HUES48 (cell line): Measurements from ENCODE around the gene TSHZ2.

Experiments
- H3K27ac ChIP-seq: one replicate; pipeline ENCODE4 v1.7.0; 2013; ENCODE audit warnings: low read depth, low read length, inconsistent platforms
- H3K27me3 ChIP-seq: 2 replicates; pipeline ENCODE4 v1.6.1; 2013; ENCODE audit warnings: mild to moderate bottlenecking, low read length; ENCODE audit not compliant: control insufficient read depth, insufficient read depth
- H3K36me3 ChIP-seq: 2 replicates; pipeline ENCODE4 v1.6.1; 2013; ENCODE audit warnings: low read length; ENCODE audit not compliant: control insufficient read depth, insufficient read depth
- H3K4me1 ChIP-seq: 2 replicates; pipeline ENCODE4 v1.6.1; 2013; ENCODE audit warnings: mild to moderate bottlenecking, low read length; ENCODE audit not compliant: control insufficient read depth, insufficient read depth
- H3K4me3 ChIP-seq: 2 replicates; pipeline ENCODE4 v1.5.1; 2013; ENCODE audit warnings: mild to moderate bottlenecking, low read depth, low read length
- H3K9ac ChIP-seq: 2 replicates; pipeline ENCODE4 v1.6.1; 2013; ENCODE audit warnings: mild to moderate bottlenecking, low read depth, low read length, moderate library complexity
- H3K9me3 ChIP-seq: 2 replicates; pipeline ENCODE4 v1.6.1; 2013; ENCODE audit warnings: low read length; ENCODE audit not compliant: control insufficient read depth, insufficient read depth

The TSHZ2 gene

DNA sequence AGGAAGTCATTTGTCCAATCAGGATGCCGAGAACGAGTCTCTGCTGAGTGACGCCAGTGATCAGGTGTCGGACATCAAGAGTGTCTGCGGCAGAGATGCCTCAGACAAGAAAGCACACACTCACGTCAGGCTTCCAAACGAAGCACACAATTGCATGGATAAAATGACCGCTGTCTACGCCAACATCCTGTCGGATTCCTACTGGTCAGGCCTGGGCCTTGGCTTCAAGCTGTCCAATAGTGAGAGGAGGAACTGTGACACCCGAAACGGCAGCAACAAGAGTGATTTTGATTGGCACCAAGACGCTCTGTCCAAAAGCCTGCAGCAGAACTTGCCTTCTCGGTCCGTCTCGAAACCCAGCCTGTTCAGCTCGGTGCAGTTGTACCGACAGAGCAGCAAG is 281.5 kb downstream of the TSHZ2 start:
- Histone ChIP-seq H3K4me1 (no peaks in the 10 kb centered on the region), H3K27me3 (no peaks in the 10 kb centered on the region), H3K9me3 (no peaks in the 10 kb centered on the region)

GRCh38 chr20:53255102-53255710 is 283.0 kb downstream of the TSHZ2 start:
- Histone ChIP-seq H3K36me3 (no peaks in the 10 kb centered on the region), H3K9ac (no peak overlapping the region), H3K9me3 (no peaks in the 10 kb centered on the region), H3K4me3 (no peak overlapping the region), H3K27me3 (no peaks in the 10 kb centered on the region), H3K4me1 (no peaks in the 10 kb centered on the region), H3K27ac (no peak overlapping the region)

More for the DNA sequence above, 281.5 kb downstream of the TSHZ2 start:
- no peak overlapping the region for H3K9ac ChIP-seq
- no peaks in the 10 kb centered on the region for H3K36me3 ChIP-seq
- H3K4me3 ChIP-seq: no peak overlapping the region
- no peak overlapping the region for H3K27ac ChIP-seq

DNA sequence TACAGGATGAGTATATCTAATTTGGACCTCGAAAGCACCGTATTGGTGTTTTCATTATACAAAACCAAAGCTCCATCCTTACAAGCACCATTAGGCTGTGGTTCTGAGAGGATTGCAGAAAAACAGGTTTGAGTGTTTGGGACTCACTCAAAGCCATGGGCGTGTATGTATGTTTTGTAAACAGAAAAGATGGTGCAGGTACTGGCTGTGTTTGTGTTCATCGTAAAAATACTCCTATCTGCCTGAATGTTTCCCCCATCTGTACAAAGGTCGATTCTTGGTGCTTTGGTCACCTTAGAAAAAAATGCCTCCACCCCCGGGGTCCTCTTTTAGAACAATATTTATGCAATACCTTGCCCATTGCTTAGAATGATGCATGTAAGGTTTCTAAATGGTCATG is 286.6 kb downstream of the TSHZ2 start:
- no peak overlapping the region for H3K27ac ChIP-seq
- no peaks in the 10 kb centered on the region for H3K36me3 ChIP-seq
- no peaks in the 10 kb centered on the region for H3K4me1 ChIP-seq
- H3K4me3 ChIP-seq: no peak overlapping the region
- H3K9ac ChIP-seq: no peak overlapping the region
- H3K27me3 ChIP-seq: no peaks in the 10 kb centered on the region
- no peaks in the 10 kb centered on the region for H3K9me3 ChIP-seq

GRCh38 chr20:53260168-53260567 is 288.0 kb downstream of the TSHZ2 start:
- Histone ChIP-seq H3K27me3 (no peaks in the 10 kb centered on the region), H3K27ac (no peak overlapping the region), H3K36me3 (no peaks in the 10 kb centered on the region), H3K9ac (no peak overlapping the region), H3K9me3 (no peaks in the 10 kb centered on the region), H3K4me3 (no peak overlapping the region), H3K4me1 (peaks cover 3% of the 10 kb centered on the region)

GRCh38 chr20:53260591-53260990 is 288.4 kb downstream of the TSHZ2 start:
- peaks cover 8% of the 10 kb centered on the region for H3K4me1 ChIP-seq
- no peak overlapping the region for H3K27ac ChIP-seq
- no peaks in the 10 kb centered on the region for H3K9me3 ChIP-seq
- H3K27me3 ChIP-seq: no peaks in the 10 kb centered on the region
- H3K9ac ChIP-seq: no peak overlapping the region
- no peak overlapping the region for H3K4me3 ChIP-seq
- H3K36me3 ChIP-seq: no peaks in the 10 kb centered on the region

DNA sequence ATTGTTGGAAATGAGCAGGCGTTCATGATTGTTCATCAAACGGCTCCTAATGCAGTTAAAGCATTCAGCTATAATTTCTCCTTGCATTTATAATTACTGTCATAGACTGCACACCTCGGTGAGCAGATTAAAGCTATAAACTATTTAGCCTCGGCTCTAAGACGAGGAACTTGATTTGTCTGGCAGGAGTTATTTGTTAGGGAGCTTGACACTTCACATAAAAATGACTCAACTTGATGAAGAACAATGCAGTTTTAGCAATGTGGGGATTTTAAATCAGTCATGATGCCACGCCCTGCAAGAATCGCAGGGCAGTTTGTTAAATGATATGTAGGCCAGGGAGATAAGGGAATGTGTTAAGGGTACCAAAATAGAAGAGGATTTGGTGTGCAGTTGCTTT is 290.2 kb downstream of the TSHZ2 start:
- no peaks in the 10 kb centered on the region for H3K27me3 ChIP-seq
- H3K27ac ChIP-seq: no peak overlapping the region
- H3K4me3 ChIP-seq: no peak overlapping the region
- peaks cover 9% of the 10 kb centered on the region for H3K4me1 ChIP-seq
- no peaks in the 10 kb centered on the region for H3K9me3 ChIP-seq
- H3K36me3 ChIP-seq: no peaks in the 10 kb centered on the region
- no peak overlapping the region for H3K9ac ChIP-seq

GRCh38 chr20:53263554-53264438 is 291.6 kb downstream of the TSHZ2 start:
- Histone ChIP-seq H3K9ac (no peak overlapping the region), H3K4me3 (no peak overlapping the region), H3K27ac (no peak overlapping the region), H3K36me3 (no peaks in the 10 kb centered on the region), H3K27me3 (no peaks in the 10 kb centered on the region), H3K4me1 (peaks cover 9% of the 10 kb centered on the region), H3K9me3 (no peaks in the 10 kb centered on the region)

- Histone ChIP-seq H3K9ac (no peak overlapping the region), H3K27me3 (no peaks in the 10 kb centered on the region), H3K4me1 (peaks cover 9% of the 10 kb centered on the region), H3K27ac (no peak overlapping the region), H3K36me3 (no peaks in the 10 kb centered on the region), H3K4me3 (no peak overlapping the region), H3K9me3 (no peaks in the 10 kb centered on the region)
Measured at GRCh38 chr20:53264604-53265003, 292.4 kb downstream of the TSHZ2 start.

- H3K9ac ChIP-seq: no peak overlapping the region
- no peaks in the 10 kb centered on the region for H3K27me3 ChIP-seq
- no peaks in the 10 kb centered on the region for H3K9me3 ChIP-seq
- H3K4me3 ChIP-seq: no peak overlapping the region
- no peaks in the 10 kb centered on the region for H3K36me3 ChIP-seq
- peaks cover 9% of the 10 kb centered on the region for H3K4me1 ChIP-seq
- H3K27ac ChIP-seq: no peak overlapping the region
Measured at GRCh38 chr20:53265304-53265875, 293.2 kb downstream of the TSHZ2 start.

- Histone ChIP-seq H3K9ac (no peak overlapping the region), H3K4me3 (no peak overlapping the region), H3K36me3 (no peaks in the 10 kb centered on the region), H3K27ac (no peak overlapping the region), H3K27me3 (no peaks in the 10 kb centered on the region), H3K9me3 (no peaks in the 10 kb centered on the region), H3K4me1 (peaks cover 9% of the 10 kb centered on the region)
Measured at GRCh38 chr20:53269380-53269779, 297.2 kb downstream of the TSHZ2 start.

DNA sequence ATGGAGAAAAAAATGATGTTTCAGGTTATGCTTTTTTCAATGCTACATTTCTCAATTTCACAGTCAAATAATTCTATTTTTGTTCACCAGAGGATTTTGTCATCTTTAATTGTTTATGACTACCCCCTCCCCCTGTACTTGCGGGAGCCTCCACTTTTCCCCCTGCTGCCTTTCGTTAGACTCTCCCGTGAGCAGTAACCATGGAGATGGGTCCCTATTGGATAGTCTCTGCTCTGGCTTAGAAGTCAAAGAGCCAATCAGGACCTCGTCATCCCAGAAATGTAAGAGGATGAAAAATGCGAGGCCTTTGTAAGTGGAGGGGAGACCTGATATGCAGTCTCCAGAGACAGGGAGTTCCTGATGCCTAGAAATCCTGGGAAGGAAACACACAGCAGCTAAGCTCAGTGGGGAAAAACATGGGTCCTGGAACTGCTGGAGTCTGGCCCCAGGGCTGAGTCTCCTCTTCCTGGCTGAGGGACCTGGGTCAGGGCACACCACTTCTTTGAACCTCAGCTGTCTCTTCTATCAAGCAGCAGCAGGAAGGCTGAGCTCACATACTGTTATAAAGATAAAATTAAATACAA is 298.7 kb downstream of the TSHZ2 start:
- Histone ChIP-seq H3K4me3 (no peak overlapping the region), H3K9ac (no peak overlapping the region)

More for the DNA sequence above, 298.7 kb downstream of the TSHZ2 start:
- no peaks in the 10 kb centered on the region for H3K36me3 ChIP-seq
- no peaks in the 10 kb centered on the region for H3K4me1 ChIP-seq
- no peaks in the 10 kb centered on the region for H3K27me3 ChIP-seq
- no peaks in the 10 kb centered on the region for H3K9me3 ChIP-seq
- H3K27ac ChIP-seq: no peak overlapping the region
